ENCODE results near the gene EBI3.
"Not testable (repeated sequence)": the region's sequence is repeated elsewhere in the genome, so short reads cannot be mapped to it uniquely, and the experiment has no call there.

Gene EBI3

GRCh38 chr19:4229179-4229931 lies at the start of gene EBI3:
TSS of gene EBI3 (plus strand) at chr19:4229523. CDS start at chr19:4229551, 28 bp downstream.
- no peak for DNase-seq

GRCh38 chr19:4181053-4181508 lies 48.2 kb upstream of the EBI3 start:
- DNase-seq, result no peak

- peak; percentile 90 for DNase-seq
Measured at GRCh38 chr19:4182084-4182810, 47.1 kb upstream of the EBI3 start, which contains the start of the genes ANKRD24 and SIRT6. TSS of gene ANKRD24 (plus strand) at chr19:4182689. CDS start at chr19:4186426, 3,737 bp downstream. TSS of gene SIRT6 (minus strand) at chr19:4182563. CDS start at chr19:4182539, 24 bp downstream.

GRCh38 chr19:4183967-4184717 lies 45.2 kb upstream of the EBI3 start:
- no peak for DNase-seq

- no peak for DNase-seq
Measured at GRCh38 chr19:4184718-4185352, 44.5 kb upstream of the EBI3 start.

- DNase-seq, result no peak
Measured at GRCh38 chr19:4185413-4186086, 43.8 kb upstream of the EBI3 start.

- DNase-seq, result peak; percentile 56
Measured at GRCh38 chr19:4186087-4186993, 43.0 kb upstream of the EBI3 start.

GRCh38 chr19:4187313-4188122 lies 41.8 kb upstream of the EBI3 start:
- DNase-seq, result no peak

- no peak for DNase-seq
Measured at GRCh38 chr19:4189641-4190040, 39.7 kb upstream of the EBI3 start.

- DNase-seq, result not testable (repeated sequence)
Measured at GRCh38 chr19:4192537-4192936, 36.8 kb upstream of the EBI3 start.

- no peak for DNase-seq
Measured at GRCh38 chr19:4194353-4194752, 35.0 kb upstream of the EBI3 start.

GRCh38 chr19:4196009-4196408 lies 33.3 kb upstream of the EBI3 start:
- DNase-seq, result no peak

GRCh38 chr19:4196587-4197148 lies 32.7 kb upstream of the EBI3 start:
- no peak for DNase-seq

- no peak for DNase-seq
Measured at GRCh38 chr19:4197228-4197624, 32.1 kb upstream of the EBI3 start.

- DNase-seq, result no peak
Measured at GRCh38 chr19:4197625-4198466, 31.5 kb upstream of the EBI3 start.

GRCh38 chr19:4198467-4199126 lies 30.7 kb upstream of the EBI3 start:
- DNase-seq, result no peak

GRCh38 chr19:4199699-4200293 lies 29.5 kb upstream of the EBI3 start:
- no peak for DNase-seq
